Suprapubic skin (tissue), 4 donors: Measurements from ENCODE around the gene CKB. TPM values are rescaled to one million over a fixed set of nuclear protein-coding genes. Genes with fewer than 3 reads are reported as not detected.
"Not testable (repeated sequence)": the region's sequence is repeated elsewhere in the genome, so short reads cannot be mapped to it uniquely, and the experiment has no call there.

Source experiments
- DNase-seq, 2 donors: peaks; one replicate each; pipeline ENCODE4 v3.0.0-alpha.2; 2019; ENCODE audit warnings: low spot score in 2 of 2
- H3K27ac ChIP-seq: fragments of 200-600 bp; sonication (generic); one replicate; pipeline ENCODE4 v1.5.1; 2019
- H3K27me3 ChIP-seq: fragments of 200-600 bp; sonication (generic); one replicate; pipeline ENCODE4 v1.5.1; 2019
- H3K36me3 ChIP-seq: fragments of 200-600 bp; sonication (generic); one replicate; pipeline ENCODE4 v1.5.1; 2019
- H3K4me1 ChIP-seq: fragments of 200-600 bp; sonication (generic); one replicate; pipeline ENCODE4 v1.5.1; 2019
- H3K4me3 ChIP-seq: fragments of 200-600 bp; sonication (generic); one replicate; pipeline ENCODE4 v1.5.1; 2019; ENCODE audit warnings: mild to moderate bottlenecking
- H3K9me3 ChIP-seq: fragments of 200-600 bp; sonication (generic); one replicate; pipeline ENCODE4 v1.5.1; 2019
- EP300 ChIP-seq: sonication (generic); formaldehyde crosslinking; IDR thresholded peaks from one replicate; pipeline ENCODE4 v1.6.1; 2017; ENCODE audit warnings: antibody characterized with exemption
- POLR2A ChIP-seq, 2 donors: fragments of 450-650 bp; IDR thresholded peaks; one replicate each; pipeline ENCODE4 v1.6.1; 2017; ENCODE audit warnings: antibody characterized with exemption in 2 of 2, mild to moderate bottlenecking in 2 of 2, moderate library complexity in 2 of 2
- POLR2AphosphoS5 ChIP-seq, 3 donors: sonication (generic); formaldehyde crosslinking; IDR thresholded peaks; one replicate each; pipeline ENCODE4 v1.6.1; 2017; ENCODE audit warnings: antibody characterized with exemption in 3 of 3
- WGBS: methylation state at CpG from one replicate; pipeline ENCODE4 v1.1.5; 2018; 5-methylcytosine and 5-hydroxymethylcytosine counted together
- total RNA-seq, 4 donors: library from RNA; depleted of rRNA; stranded (reverse); fragments of >200 nt; gene quantifications; one replicate each; pipeline ENCODE4 v1.1.0, GENCODE V29; 2016
- TF ChIP-seq, protein P1 (sequence below), 2 donors: fragments of 200-600 bp in 1 of 2; fragments of 450-650 bp in 1 of 2; sonication (generic) in 1 of 2; IDR thresholded peaks; one replicate each; pipeline ENCODE4 v1.5.1; 2016 to 2019; ENCODE audit warnings: antibody characterized with exemption in 2 of 2, mild to moderate bottlenecking in 1 of 2, moderate library complexity in 1 of 2

CKB gene
- total RNA-seq, 4 donors from 2014 or later = 107 to 172 (median 128) TPM

DNA sequence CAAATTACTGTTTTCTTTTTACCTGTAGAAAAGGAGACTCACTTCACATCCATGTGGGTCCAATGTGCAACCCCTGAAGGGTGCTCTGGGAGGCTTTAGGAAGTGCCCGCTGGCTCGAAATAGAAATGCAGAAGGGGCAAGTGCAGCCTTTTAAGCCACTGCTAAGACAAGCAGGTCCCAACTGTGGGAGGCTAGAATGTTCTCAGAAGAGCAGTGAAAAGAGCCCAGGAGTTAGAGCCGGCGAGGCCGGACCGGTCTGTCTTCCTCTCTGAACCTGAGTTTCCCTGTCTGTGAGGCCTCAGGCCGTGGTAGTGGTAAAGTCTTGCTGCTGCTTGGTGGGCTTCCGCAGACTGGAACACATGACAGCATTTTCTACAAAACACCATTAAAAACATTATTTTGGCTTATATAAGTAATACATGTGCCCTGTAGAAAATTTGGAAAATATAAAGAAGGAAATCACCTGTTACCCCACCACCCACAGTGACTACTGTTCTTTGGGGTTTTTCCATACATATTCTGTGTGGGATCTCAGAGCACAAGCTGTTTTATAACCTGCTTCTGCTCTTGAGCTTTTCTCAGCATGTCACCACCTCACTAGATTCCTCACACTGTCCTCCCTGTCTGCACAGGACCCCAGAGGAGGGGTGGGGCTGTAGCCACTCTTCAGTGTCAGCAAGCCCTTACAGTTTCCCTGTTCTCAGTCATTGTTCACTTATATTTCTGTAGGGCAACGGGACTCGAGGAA, 6.0 kb downstream of the CKB start:
- Histone ChIP-seq H3K4me3 (no peak overlapping the region), H3K9me3 (no peaks in the 10 kb centered on the region), H3K4me1 (peaks cover 88% of the 10 kb centered on the region), H3K27me3 (no peaks in the 10 kb centered on the region), H3K27ac (peak overlapping the region; percentile 16), H3K36me3 (no peaks in the 10 kb centered on the region)
- no peak for DNase-seq
- TF ChIP-seq EP300 = no peak
- TF ChIP-seq, protein P1, sequence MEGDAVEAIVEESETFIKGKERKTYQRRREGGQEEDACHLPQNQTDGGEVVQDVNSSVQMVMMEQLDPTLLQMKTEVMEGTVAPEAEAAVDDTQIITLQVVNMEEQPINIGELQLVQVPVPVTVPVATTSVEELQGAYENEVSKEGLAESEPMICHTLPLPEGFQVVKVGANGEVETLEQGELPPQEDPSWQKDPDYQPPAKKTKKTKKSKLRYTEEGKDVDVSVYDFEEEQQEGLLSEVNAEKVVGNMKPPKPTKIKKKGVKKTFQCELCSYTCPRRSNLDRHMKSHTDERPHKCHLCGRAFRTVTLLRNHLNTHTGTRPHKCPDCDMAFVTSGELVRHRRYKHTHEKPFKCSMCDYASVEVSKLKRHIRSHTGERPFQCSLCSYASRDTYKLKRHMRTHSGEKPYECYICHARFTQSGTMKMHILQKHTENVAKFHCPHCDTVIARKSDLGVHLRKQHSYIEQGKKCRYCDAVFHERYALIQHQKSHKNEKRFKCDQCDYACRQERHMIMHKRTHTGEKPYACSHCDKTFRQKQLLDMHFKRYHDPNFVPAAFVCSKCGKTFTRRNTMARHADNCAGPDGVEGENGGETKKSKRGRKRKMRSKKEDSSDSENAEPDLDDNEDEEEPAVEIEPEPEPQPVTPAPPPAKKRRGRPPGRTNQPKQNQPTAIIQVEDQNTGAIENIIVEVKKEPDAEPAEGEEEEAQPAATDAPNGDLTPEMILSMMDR (IDR thresholded peaks at IDR 0.05) = no peak
- no peak for TF ChIP-seq POLR2AphosphoS5 (IDR thresholded peaks at IDR 0.05)
- no peak for TF ChIP-seq POLR2A (IDR thresholded peaks at IDR 0.05)
- WGBS = 49% methylated on average over 10 of the region's 10 CpGs

DNA sequence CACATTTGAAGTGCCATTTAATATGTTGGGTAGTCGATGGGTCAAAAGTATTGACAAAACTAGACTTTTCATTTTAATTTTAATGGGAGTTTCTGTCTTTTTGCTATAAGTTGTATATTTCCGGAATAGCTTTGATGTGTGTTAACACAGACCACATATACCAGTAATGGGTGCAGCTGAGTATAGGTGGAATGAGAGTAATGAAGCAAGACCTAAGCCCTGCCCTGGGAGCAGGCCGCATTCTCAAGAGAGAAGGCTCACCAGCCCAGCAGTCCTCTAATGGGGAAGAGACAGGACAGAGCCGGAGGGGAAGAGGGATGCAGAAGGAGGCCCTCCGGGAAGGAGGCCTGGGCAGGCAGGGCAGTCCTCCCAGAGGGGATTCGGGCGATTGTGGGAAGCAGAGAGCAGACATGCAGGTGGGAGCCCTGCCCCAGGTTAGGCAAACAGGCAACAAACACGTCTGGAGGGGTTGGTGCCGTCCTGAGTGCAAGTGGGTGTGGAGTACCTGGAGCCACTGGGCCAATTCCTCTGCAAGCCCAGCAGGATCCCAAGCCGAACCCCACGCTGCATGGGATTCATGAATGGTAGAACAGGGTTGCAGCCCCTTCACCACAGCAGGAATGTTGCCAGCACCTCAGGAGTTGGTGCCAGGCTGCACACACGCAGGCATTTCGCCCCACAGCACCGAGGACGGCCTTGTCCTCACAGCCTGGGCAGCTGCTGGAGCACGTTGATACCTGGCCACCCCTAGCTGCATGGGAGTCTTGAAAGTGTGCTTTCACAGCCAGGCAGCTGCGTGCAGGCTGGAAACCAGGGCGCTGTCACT, 7.8 kb downstream of the CKB start:
- Histone ChIP-seq H3K36me3 (peaks cover 5% of the 10 kb centered on the region), H3K27ac (no peak overlapping the region), H3K4me1 (peaks cover 70% of the 10 kb centered on the region), H3K4me3 (no peak overlapping the region), H3K9me3 (no peaks in the 10 kb centered on the region), H3K27me3 (no peaks in the 10 kb centered on the region)
- TF ChIP-seq, protein P1 (IDR thresholded peaks at IDR 0.05) = no peak
- TF ChIP-seq POLR2A (IDR thresholded peaks at IDR 0.05) (no peak), EP300 (no peak), POLR2AphosphoS5 (IDR thresholded peaks at IDR 0.05) (no peak)
- 57% methylated on average over 12 of the region's 18 CpGs for WGBS
- peak in 1 of 2 donors; percentile 58 for DNase-seq

DNA sequence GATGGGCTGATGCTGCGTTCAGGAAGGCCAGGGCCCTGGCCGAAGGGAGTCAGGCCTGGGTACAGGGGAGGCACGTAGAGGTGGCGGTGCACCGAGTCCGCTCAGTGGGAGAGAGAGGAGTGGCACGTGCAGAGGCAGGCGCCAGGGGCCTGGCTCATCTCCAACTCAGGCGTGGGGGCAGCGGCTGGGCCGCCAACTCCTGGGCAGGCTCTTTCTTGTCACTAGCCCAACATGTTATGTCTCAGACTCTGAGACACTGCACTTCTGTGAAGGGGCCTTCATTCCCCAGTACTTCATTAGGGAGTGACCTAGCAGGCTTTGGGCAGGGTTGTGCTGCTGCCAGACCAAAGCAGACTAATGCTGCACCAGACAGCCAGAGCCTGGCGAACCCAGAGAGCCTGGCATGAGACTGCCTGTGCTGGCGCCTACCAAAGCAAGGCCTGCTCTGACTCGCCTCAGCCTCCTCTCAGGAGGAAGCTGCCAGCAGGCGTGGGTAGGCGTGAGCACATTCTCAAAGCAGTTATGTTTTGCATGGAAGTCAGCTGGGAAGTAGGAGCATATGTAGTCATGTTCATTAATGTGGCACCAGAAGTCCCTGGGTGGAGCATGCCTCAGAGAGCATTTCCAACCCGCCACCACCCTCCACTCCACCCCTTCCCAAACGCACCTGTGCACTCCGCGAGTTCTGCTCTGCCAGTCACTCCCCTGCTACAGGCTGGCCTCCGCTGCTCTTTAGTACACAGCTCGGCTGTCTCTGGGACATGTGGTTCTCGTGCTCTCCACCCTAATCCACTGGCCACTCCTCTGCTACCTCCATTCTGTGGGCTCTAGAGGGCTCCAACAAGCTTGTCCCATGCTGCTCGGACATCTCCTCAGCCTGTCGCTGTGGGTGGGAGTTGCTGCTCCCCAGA, 9.7 kb downstream of the CKB start:
- no peak for TF ChIP-seq EP300
- no peak for TF ChIP-seq POLR2A (IDR thresholded peaks at IDR 0.05)
- peak in 2 of 3 donors; percentile 55 to 89 for TF ChIP-seq POLR2AphosphoS5 (IDR thresholded peaks at IDR 0.05)
- H3K9me3 ChIP-seq = no peaks in the 10 kb centered on the region
- peak; percentile 79 to 81 for DNase-seq
- 35% methylated on average over 19 of the region's 25 CpGs for WGBS
- H3K27ac ChIP-seq = peak overlapping the region; percentile 82
- no peak overlapping the region for H3K4me3 ChIP-seq
- H3K27me3 ChIP-seq = no peaks in the 10 kb centered on the region
- H3K4me1 ChIP-seq = peaks cover 51% of the 10 kb centered on the region
- H3K36me3 ChIP-seq = peaks cover 14% of the 10 kb centered on the region

DNA sequence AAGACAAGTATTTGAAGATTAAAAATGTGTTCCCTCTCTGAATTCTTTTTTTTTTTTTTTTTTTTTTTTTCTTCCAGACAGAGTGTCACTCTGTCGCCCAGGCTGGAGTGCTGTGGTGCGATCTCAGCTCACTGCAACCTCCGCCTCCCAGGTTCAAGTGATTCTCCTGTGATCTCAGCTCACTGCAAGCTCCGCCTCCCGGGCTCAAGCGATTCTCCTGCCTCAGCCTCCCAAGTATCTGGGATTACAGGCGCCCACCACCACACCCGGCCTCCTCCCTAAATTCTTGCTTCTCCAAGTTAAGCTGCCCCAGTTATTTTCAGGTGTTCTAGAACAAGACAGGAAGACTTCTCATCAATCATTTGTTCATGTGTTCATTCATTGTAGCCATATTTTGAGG, 10.4 kb downstream of the CKB start:
- not testable (repeated sequence) for H3K9me3 ChIP-seq, H3K27me3 ChIP-seq, H3K4me3 ChIP-seq
- Histone ChIP-seq H3K4me1 (peaks cover 43% of the 10 kb centered on the region), H3K27ac (peak overlapping the region; percentile 82), H3K36me3 (peaks cover 19% of the 10 kb centered on the region)
- peak in 1 of 2 donors; percentile 59 for DNase-seq
- WGBS = 89% methylated on average over 5 of the region's 8 CpGs

DNA sequence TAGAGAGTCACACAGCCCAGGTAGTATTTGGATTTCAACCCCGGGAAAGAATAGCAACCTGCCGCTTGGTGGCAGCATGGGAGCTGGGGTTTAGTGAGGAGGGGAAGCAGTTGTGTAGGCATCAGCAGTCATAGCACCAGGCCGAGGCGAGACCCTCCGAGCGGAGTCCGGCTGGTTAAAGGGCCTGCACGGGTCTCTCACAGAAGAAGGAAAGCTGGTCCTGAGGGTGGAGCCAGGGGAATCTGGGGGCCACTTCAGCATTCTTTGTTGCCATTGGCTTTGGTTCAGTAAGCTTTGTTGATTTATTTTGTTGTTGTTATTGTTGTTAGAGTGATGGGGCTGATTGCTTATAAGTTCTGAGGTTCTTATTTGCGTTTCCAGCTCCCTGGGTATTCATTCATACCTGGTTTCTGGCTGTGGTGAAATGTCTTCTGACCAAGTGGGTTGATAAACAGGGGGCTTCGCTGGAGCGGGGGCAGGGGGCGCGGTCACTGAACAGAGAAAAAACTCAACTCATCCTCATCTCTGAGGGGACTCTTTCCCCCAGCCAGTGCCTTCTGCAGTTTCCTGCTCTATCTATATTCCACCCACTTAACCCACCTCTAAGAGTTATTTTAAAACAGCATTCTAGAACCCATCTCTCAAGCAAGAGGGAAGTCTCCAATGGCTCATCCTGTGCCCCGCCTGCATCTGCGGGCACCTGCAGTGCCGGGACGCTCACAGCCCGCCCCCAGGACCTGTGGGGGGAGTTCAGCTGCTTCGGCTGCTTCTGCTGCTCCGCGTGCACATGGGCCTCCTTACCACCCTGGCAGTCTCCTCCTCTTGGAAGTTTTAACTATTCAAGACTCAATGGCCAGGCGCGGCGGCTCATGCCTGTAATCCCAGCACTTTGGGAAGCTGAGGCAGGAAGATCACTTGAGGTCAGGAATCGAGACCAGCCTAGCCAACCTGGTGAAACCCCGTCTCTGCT, 11.6 kb downstream of the CKB start:
- 88% methylated on average over 26 of the region's 26 CpGs for WGBS
- H3K36me3 ChIP-seq = peaks cover 22% of the 10 kb centered on the region
- H3K27me3 ChIP-seq = no peaks in the 10 kb centered on the region
- peaks cover 34% of the 10 kb centered on the region for H3K4me1 ChIP-seq
- no peaks in the 10 kb centered on the region for H3K9me3 ChIP-seq
- H3K4me3 ChIP-seq = no peak overlapping the region
- DNase-seq = peak; percentile 55 to 69
- no peak overlapping the region for H3K27ac ChIP-seq
- TF ChIP-seq EP300 (no peak), POLR2A (IDR thresholded peaks at IDR 0.05) (no peak), POLR2AphosphoS5 (IDR thresholded peaks at IDR 0.05) (no peak)
- TF ChIP-seq, protein P1 (IDR thresholded peaks at IDR 0.05) = no peak
